H9 (cell line): Measurements from ENCODE around the gene MYADM. TPM values are rescaled to one million over a fixed set of nuclear protein-coding genes. Genes with fewer than 3 reads are reported as not detected.

Source experiments
- DNase-seq: peaks from one replicate; pipeline ENCODE4 v3.0.0-alpha.2; 2017
- H2AFZ ChIP-seq: one replicate; pipeline ENCODE4 v1.6.1; 2013; ENCODE audit warnings: mild to moderate bottlenecking, low read length, control low read depth, moderate library complexity
- H2AK5ac ChIP-seq: 2 replicates; pipeline ENCODE4 v1.6.1; 2013; ENCODE audit warnings: low read length, control low read depth, mixed read lengths; ENCODE audit not compliant: insufficient read length
- H2BK120ac ChIP-seq: one replicate; pipeline ENCODE4 v1.6.1; 2013; ENCODE audit warnings: low read depth, mild to moderate bottlenecking, low read length, control low read depth, inconsistent platforms; ENCODE audit not compliant: poor library complexity, severe bottlenecking
- H2BK12ac ChIP-seq: 2 replicates; pipeline ENCODE4 v1.6.1; 2013; ENCODE audit warnings: low read length, control low read depth, mixed read lengths, low read depth; ENCODE audit not compliant: insufficient read length
- H2BK15ac ChIP-seq: 2 replicates; pipeline ENCODE4 v1.6.1; 2013; ENCODE audit warnings: low read depth, low read length, control low read depth
- H2BK20ac ChIP-seq: one replicate; pipeline ENCODE4 v1.6.1; 2013; ENCODE audit warnings: low read depth, mild to moderate bottlenecking, low read length, control low read depth, inconsistent platforms; ENCODE audit not compliant: poor library complexity, severe bottlenecking
- H2BK5ac ChIP-seq: 2 replicates; pipeline ENCODE4 v1.6.1; 2013; ENCODE audit warnings: low read length, control low read depth, mixed read lengths; ENCODE audit not compliant: insufficient read length
- H3K14ac ChIP-seq: 2 replicates; pipeline ENCODE4 v1.6.1; 2013; ENCODE audit warnings: low read length, control low read depth; ENCODE audit not compliant: insufficient read depth
- H3K18ac ChIP-seq: 2 replicates; pipeline ENCODE4 v1.6.1; 2013; ENCODE audit warnings: low read depth, mild to moderate bottlenecking, mixed read lengths, low read length, control low read depth; ENCODE audit not compliant: insufficient read length
- H3K23ac ChIP-seq: 2 replicates; pipeline ENCODE4 v1.6.1; 2013; ENCODE audit warnings: low read length, control low read depth, mixed read lengths, low read depth; ENCODE audit not compliant: insufficient read length
- H3K23me2 ChIP-seq: 2 replicates; pipeline ENCODE4 v1.6.1; 2013; ENCODE audit warnings: low read depth, mild to moderate bottlenecking, mixed read lengths, low read length, control low read depth; ENCODE audit not compliant: insufficient read length, poor library complexity, severe bottlenecking
- H3K27ac ChIP-seq: 2 replicates; pipeline ENCODE4 v1.5.1; 2013; ENCODE audit warnings: low read length, control low read depth, mixed read lengths, low read depth; ENCODE audit not compliant: insufficient read length
- H3K27me3 ChIP-seq: 2 replicates; pipeline ENCODE4 v1.6.1; 2013; ENCODE audit warnings: low read length, control low read depth, inconsistent platforms; ENCODE audit not compliant: insufficient read depth
- H3K4ac ChIP-seq: 2 replicates; pipeline ENCODE4 v1.6.1; 2013; ENCODE audit warnings: low read depth, mild to moderate bottlenecking, control low read depth, inconsistent platforms, low read length, moderate library complexity
- H3K4me1 ChIP-seq: 2 replicates; pipeline ENCODE4 v1.6.1; 2013; ENCODE audit warnings: low read length, control low read depth, inconsistent platforms; ENCODE audit not compliant: insufficient read depth
- H3K4me2 ChIP-seq: 2 replicates; pipeline ENCODE4 v1.6.1; 2013; ENCODE audit warnings: low read length, control low read depth, mixed read lengths; ENCODE audit not compliant: insufficient read length, insufficient read depth
- H3K56ac ChIP-seq: 2 replicates; pipeline ENCODE4 v1.6.1; 2013; ENCODE audit warnings: low read depth, mild to moderate bottlenecking, mixed read lengths, low read length, control low read depth; ENCODE audit not compliant: insufficient read length
- H3K79me1 ChIP-seq: 2 replicates; pipeline ENCODE4 v1.6.1; 2013; ENCODE audit warnings: low read depth, mild to moderate bottlenecking, moderate library complexity, low read length, control low read depth, inconsistent platforms; ENCODE audit not compliant: insufficient read depth, poor library complexity, severe bottlenecking
- H3K79me2 ChIP-seq: 2 replicates; pipeline ENCODE4 v1.6.1; 2013; ENCODE audit warnings: low read length, control low read depth, inconsistent platforms; ENCODE audit not compliant: insufficient read depth
- H3K9ac ChIP-seq: 2 replicates; pipeline ENCODE4 v1.6.1; 2013; ENCODE audit warnings: low read length, control low read depth, mixed read lengths; ENCODE audit not compliant: insufficient read length; ENCODE audit errors: extremely low read depth
- H3K9me3 ChIP-seq: one replicate; pipeline ENCODE4 v1.6.1; 2013; ENCODE audit warnings: low read depth, low read length, inconsistent platforms; ENCODE audit not compliant: control insufficient read depth
- H3T11ph ChIP-seq: one replicate; pipeline ENCODE4 v1.6.1; 2013; ENCODE audit warnings: mild to moderate bottlenecking, low read length, control low read depth, inconsistent platforms
- H4K20me1 ChIP-seq: one replicate; pipeline ENCODE4 v1.6.1; 2013; ENCODE audit not compliant: control insufficient read depth, insufficient read length, insufficient read depth
- H4K5ac ChIP-seq: 2 replicates; pipeline ENCODE4 v1.6.1; 2013; ENCODE audit warnings: low read depth, mild to moderate bottlenecking, mixed read lengths, low read length, control low read depth; ENCODE audit not compliant: insufficient read length
- H4K8ac ChIP-seq: replicated peaks from 2 replicates; pipeline ENCODE4 v1.6.1; 2013; ENCODE audit warnings: low read length, control low read depth, mixed read lengths, low read depth; ENCODE audit not compliant: insufficient read length
- H4K91ac ChIP-seq: 2 replicates; pipeline ENCODE4 v1.6.1; 2013; ENCODE audit warnings: low read depth, mild to moderate bottlenecking, moderate library complexity, mixed read lengths, low read length, control low read depth; ENCODE audit not compliant: insufficient read length
- H3K27ac Mint-ChIP-seq, 3 experiments: 2 replicates in 2 of 3; 3 replicates in 1 of 3; pipeline ENCODE4 v1.8.0; 2020 to 2021; ENCODE audit warnings: mixed read lengths in 3 of 3, mild to moderate bottlenecking in 1 of 3, moderate library complexity in 1 of 3
- H3K27me3 Mint-ChIP-seq: 2 replicates; pipeline ENCODE4 v1.8.0; 2021; ENCODE audit warnings: low read depth, mild to moderate bottlenecking, moderate library complexity, mixed read lengths
- H3K36me3 Mint-ChIP-seq, 3 experiments: 2 replicates in 2 of 3; 3 replicates in 1 of 3; pipeline ENCODE4 v1.8.0; 2020 to 2021; ENCODE audit warnings: low read depth in 3 of 3, mixed read lengths in 3 of 3; ENCODE audit not compliant: insufficient read depth in 1 of 3
- H3K4me1 Mint-ChIP-seq, 2 experiments: 2 replicates each; pipeline ENCODE4 v1.8.0; 2020; ENCODE audit warnings: mixed read lengths in 2 of 2
- H3K4me3 Mint-ChIP-seq, 2 experiments: 2 replicates in 1 of 2; 3 replicates in 1 of 2; pipeline ENCODE4 v1.8.0; 2020 to 2021; ENCODE audit warnings: mild to moderate bottlenecking in 2 of 2, mixed read lengths in 2 of 2, moderate library complexity in 1 of 2
- H3K9me3 Mint-ChIP-seq, 2 experiments: 2 replicates in 1 of 2; 3 replicates in 1 of 2; pipeline ENCODE4 v1.8.0; 2020; ENCODE audit warnings: mild to moderate bottlenecking in 2 of 2, mixed read lengths in 2 of 2, moderate library complexity in 1 of 2
- CTCF ChIP-seq: fragments of 200-600 bp; sonication (generic); conservative IDR thresholded peaks from 3 replicates; pipeline ENCODE4 v1.8.0; 2021; ENCODE audit warnings: antibody characterized with exemption, mild to moderate bottlenecking
- WGBS: extraction: QIAGEN DNeasy Blood & Tissue Kit; methylation state at CpG from one replicate; pipeline ENCODE4 v1.1.7; 2013; ENCODE audit warnings: missing lambda C conversion rate, low lambda C conversion rate, mixed read lengths; ENCODE audit not compliant: insufficient read length; ENCODE audit errors: extremely low coverage; 5-methylcytosine and 5-hydroxymethylcytosine counted together
- total RNA-seq: library from RNA; stranded (reverse); gene quantifications from 2 replicates; pipeline ENCODE4 v1.2.1, GENCODE V29; 2021

Gene MYADM
- total RNA-seq, 1 experiment from 2014 or later: 116 TPM

DNA sequence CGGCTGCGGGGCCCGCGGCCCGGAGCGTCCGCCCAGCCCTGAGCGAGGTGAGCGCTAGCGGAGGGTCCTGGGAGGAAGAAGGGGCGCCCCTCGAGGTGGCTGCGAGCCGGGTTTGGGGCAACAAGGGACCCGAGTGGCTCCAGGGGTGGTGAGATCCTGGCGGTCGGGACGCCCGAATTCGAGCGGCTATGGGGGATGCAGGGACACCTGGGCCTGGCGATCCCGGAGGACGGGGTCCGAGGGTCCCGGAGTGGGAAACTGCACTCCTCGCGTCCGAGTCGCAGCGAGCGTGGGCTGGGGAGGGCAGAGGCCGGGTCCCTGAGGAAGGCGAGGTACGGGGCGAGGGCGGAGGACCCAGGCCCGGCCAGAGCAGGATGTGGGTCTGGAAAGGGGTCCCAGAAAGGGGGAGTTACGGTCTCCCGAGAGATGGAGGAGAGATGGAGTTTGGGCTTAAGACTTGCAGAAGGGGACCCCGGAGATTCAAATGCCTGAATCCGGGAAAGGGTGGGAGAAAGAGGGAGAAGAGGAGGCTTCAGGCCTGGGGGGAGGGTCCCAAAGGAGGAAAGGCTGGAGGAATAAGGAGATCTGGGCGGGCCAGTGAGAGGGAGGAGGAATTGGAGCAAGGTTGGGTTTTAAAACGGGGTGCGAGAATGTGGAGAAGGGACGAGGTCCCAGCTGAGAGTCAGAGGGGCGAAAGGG lies 41.9 kb downstream of the MYADM start:
- H3K27me3 Mint-ChIP-seq: peaks cover 75% of the 10 kb centered on the region
- peak overlapping the region; percentile 65 to 91 for H3K4me3 Mint-ChIP-seq
- no peak overlapping the region for H4K5ac ChIP-seq
- peaks cover 4% of the 10 kb centered on the region; the same call in 1 of the 2 replicates for H3K4me1 ChIP-seq
- H4K91ac ChIP-seq: no peak overlapping the region
- peak overlapping the region; percentile 39 for H3K18ac ChIP-seq
- peak overlapping the region; percentile 56 for H3K9ac ChIP-seq
- no peak overlapping the region for H4K8ac ChIP-seq
- H2BK5ac ChIP-seq: no peak overlapping the region
- WGBS: no CpG with 5 or more reads among the region's 47 CpGs
- TF ChIP-seq CTCF: no peak
- H3T11ph ChIP-seq: no peak overlapping the region
- H2BK15ac ChIP-seq: no peak overlapping the region
- peak overlapping the region; percentile 82 for H3K4me2 ChIP-seq
- H3K9me3 ChIP-seq: no peaks in the 10 kb centered on the region
- no peak overlapping the region; the same call in 1 of the 2 replicates for H3K4ac ChIP-seq
- no peak overlapping the region for H2BK20ac ChIP-seq
- peaks cover 34 to 52% of the 10 kb centered on the region in 2 experiments for H3K4me1 Mint-ChIP-seq
- H3K9me3 Mint-ChIP-seq: no peaks in the 10 kb centered on the region
- no peak overlapping the region for H3K27ac ChIP-seq
- no peak overlapping the region for H2BK12ac ChIP-seq
- H3K23me2 ChIP-seq: peaks cover 28% of the 10 kb centered on the region
- peak overlapping the region in 2 of 3 experiments; percentile 29 to 32; a peak in 2 of 7 replicates for H3K27ac Mint-ChIP-seq
- H3K36me3 Mint-ChIP-seq: peaks cover 0 to 11% (median 10%) of the 10 kb centered on the region in 3 experiments; a peak in 5 of 7 replicates
- no peak overlapping the region for H3K23ac ChIP-seq
- H2BK120ac ChIP-seq: no peak overlapping the region
- DNase-seq: no peak
- no peaks in the 10 kb centered on the region for H3K79me1 ChIP-seq
- H3K56ac ChIP-seq: no peak overlapping the region
- no peaks in the 10 kb centered on the region for H3K79me2 ChIP-seq
- H3K14ac ChIP-seq: peak overlapping the region; percentile 21
- no peak overlapping the region for H2AK5ac ChIP-seq
- H2AFZ ChIP-seq: no peak overlapping the region
- no peaks in the 10 kb centered on the region for H4K20me1 ChIP-seq
- peaks cover 3% of the 10 kb centered on the region; the same call in 1 of the 2 replicates for H3K27me3 ChIP-seq
